OCI-LY3 (cell line): ENCODE measurements around the gene IER3.
"Not testable (repeated sequence)": the region's sequence is repeated elsewhere in the genome, so short reads cannot be mapped to it uniquely, and the experiment has no call there.

Experiments
- CTCF ChIP-seq: fragments of 200-600, 300-600 bp; sonication (generic); IDR thresholded peaks from 2 replicates; pipeline ENCODE4 v1.5.1; 2014; ENCODE audit warnings: antibody characterized with exemption, low read length, low read depth
- EZH2phosphoT487 ChIP-seq: fragments of 200-600 bp; shearing (Covaris generic); IDR thresholded peaks from 2 replicates; pipeline ENCODE4 v1.6.1; 2018; ENCODE audit warnings: antibody characterized with exemption, mixed run types, low read depth

GRCh38 chr6:30723159-30723842, 21.0 kb downstream of the IER3 start:
- TF ChIP-seq CTCF, EZH2phosphoT487: not testable (repeated sequence)
